Ecto neural progenitor cell (in vitro differentiated cells): ENCODE measurements around the gene TTC21B.

ENCODE experiments used
- DNase-seq: peaks from one replicate; pipeline ENCODE4 v3.0.0-alpha.2; 2018; ENCODE audit warnings: low spot score

Gene TTC21B

DNA sequence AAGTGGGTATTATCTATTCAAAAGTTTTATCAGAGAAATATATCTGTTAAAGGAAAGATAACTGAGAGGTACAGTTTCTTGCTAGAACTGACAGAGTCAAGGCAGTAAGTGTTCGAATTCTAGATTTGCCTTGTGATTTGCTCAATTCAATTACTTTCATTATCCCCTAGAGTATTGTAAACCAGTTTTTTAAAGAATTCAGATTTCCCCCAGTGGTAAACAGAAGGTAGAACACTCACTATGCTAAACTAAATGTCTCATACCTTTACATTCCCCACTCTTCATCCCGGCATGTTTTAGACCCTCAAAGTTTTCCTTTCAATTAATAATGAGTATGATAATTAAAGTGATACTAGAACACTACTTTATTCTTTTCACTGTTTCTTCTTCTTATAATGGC, 28.6 kb downstream of the TTC21B start:
- DNase-seq = no peak

DNA sequence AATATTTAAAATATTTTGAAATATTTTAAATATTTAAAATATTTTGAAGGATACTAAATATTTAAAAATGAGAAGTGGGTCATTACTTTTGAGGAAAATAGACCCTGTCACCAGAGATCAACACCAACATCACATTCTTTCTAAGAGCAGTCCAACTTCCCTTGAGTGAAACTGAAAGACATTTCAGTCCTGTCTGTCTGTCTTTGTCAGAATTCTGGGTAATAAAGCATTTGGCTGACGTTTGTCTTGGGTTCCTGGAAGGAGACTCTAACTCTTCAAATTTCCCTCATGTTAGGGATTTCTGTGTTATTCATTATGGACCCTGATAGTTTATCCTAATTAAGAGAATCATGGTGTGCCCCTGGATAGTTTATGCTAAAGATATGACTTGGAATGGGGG, 32.8 kb downstream of the TTC21B start:
- DNase-seq = no peak

DNA sequence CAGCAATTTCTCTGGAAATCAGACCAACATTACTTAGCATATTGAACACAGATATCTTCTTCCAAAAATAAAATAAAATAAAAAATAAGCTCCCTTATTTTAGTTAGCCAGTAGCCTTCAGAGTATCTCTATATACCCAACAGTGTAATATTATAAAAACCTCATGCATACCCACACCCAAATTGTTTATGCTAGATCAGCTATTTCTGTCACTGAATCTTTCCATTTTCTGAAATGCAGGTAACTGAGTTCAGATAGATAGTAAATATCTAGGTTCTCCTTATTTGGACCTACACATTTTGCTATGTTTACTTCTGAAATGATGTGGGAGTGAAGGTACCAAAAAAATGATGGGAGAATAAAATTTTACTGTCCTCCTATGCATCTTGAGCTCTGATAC, 39.9 kb downstream of the TTC21B start:
- DNase-seq = no peak

DNA sequence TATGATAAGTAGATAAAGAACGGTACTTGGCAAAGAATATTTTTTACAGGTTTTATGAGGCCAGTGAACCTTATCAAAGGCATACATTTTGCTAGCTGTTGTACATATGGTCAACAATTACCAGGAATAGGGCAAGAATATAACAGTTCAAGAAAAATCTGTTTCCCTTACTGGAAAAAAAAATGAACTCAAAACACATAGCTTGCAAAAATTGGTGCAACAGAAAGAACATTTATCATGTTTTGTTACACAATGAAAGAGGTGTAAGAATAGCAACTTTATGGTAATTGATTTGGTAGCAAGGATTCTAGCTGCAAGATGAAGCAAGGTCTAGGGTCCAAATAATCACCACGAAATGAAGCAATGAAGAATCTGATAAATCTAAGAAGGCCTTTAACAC, 41.6 kb downstream of the TTC21B start:
- no peak for DNase-seq

DNA sequence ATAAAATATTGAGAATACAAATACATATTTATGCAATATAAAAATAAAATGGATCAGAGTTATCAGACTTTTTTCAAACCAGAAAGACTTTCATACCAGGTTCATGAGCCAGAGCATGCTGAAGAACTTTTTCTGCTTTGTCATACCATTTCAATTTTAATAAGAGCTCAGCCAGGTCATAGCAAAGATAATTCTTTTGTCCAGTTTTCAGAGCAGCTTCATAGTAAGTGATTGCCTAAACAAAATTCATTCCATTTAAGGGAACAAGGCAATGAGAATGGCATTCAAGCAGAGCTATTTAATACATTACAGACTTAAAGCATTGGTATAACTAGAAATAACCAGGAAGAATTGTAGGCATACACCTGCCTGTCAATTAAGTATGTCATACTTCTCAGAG, 42.3 kb downstream of the TTC21B start:
- DNase-seq = no peak

DNA sequence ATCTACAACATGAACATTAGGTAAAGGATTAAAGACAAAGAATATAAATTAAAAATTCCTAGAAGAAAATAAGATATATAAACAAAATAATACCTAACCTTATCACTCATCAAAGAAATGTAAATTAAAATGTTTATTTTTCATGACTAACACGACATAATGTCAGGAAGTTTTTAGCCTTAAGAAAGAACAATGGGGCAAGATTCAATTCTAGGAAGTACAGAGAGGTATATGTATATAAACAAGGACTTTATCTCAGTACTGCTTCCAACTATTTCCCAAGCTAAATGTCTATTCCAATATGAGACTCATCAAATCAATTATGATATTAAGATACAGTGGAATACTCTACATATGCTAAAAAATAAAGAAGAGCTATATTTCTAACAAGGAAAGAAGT, 44.1 kb downstream of the TTC21B start:
- no peak for DNase-seq

DNA sequence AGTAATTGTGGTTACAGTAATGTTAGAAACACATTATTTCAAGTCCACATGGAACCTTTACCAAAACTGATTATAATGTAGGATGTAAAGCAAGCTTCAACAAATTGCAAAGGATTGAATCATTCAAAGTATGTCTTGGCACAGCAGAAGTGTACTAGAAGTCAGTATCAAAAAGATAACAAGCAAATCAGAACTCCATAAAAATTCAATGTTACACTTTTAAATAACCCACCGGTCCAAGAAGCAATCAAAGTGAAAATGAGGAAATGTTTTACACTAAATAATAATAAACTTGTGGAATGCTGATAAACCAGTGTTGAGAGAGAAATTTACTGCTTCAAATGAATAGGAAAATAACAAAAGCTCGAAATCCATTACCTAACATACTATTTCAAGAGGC, 47.7 kb downstream of the TTC21B start:
- no peak for DNase-seq

DNA sequence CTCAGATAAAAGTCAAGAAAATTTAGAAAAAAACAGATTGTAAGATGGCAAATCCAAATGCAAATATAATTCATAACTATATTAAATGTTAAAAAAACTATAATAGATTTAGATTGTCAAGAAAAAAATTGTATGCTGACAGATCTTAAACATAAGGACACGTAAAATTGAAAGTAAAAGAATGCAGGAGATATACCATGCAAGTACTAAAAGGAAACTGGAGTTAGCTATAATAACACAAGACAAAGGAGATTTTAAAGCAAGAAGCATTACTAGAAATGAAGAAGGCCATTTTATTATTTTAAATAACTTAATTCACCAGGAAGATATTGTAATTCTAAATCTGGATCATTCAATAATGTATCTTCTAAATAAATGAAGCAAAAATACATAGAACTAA, 48.3 kb downstream of the TTC21B start:
- DNase-seq = no peak

DNA sequence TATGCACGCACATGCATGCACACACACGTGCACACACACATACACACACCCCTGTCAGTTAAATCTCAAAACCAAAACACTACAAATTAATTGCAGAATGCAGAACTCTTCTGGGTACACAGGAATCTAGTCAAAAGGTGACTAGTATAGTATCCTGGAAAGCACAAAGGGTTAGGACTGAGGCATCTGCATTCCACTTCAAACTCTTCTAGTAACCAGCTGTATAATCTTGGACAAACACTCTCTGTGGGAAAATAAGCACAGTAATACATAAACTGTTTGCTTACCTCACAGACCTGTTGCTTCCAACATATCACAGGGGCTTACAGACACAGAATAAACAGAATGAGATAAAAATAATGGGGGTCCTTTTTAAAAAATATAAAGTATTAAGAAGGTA, 49.1 kb downstream of the TTC21B start:
- DNase-seq = no peak

DNA sequence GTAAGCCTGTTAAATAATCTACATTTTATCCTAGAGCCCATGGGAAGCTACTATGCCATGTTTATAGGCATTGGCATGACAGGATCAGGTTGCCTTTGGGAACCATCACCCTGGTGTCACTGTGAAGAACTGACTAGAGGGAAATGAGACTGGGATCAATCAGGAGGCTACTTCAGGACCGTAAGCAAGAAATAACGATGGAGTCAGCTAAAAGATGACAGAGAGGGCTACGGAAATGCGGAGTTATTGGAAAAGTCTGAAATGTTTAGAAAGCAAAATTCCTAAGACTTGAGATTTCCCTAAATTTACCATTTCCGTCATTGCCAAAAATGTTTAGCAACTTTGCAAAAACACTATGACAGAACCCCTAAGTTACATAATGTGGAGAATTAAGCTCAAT, 50.2 kb downstream of the TTC21B start:
- DNase-seq = no peak

DNA sequence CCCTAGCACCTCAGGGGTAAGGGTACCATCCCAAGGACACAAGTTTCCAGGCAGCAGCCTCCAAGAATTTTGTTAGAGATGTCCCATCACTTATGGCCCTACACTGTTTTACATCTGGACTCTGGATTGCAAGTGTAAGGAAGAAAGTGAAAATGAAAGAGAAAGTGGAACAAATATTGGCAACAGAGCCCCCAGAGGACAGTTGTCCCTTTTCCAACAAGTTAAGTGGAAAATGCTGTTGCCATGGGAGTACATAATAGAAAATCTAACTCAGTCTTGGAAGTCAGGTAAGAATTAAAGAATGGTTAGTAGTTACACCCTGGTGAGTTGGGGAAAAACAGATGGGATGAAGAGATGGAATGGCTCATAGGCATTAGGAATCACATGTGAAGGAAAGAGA, 50.6 kb downstream of the TTC21B start:
- no peak for DNase-seq

DNA sequence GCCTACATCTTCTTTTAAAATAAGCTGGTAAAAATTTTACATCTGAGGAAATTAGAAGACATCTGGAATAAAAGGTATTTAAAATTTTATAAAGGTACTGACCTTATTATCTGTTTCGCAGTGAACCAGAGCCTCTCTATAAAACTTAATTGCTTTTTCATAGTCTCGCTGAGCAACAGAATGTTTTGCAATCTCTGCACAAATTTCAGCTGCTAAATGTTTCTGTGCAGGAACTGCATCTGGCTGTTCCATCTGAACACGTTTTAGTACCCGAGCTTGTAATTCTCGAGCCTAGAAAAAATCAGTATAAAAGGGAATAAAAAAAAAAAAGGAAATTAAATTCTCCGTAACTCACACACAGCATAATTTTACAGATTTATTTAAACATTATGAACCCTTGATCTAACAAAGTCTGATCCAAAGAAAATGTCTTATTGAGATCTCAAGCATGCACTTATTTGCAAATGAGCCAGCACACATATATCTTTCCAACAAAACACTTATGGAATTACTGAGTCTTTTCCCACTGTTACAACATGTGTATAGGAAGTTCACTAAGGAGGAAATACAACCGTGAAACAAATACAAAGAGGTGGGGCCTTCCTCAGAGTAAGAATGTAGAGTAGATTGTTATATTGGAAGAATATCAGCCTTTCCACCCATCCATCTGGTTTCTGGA, 51.8 kb downstream of the TTC21B start:
- no peak for DNase-seq

DNA sequence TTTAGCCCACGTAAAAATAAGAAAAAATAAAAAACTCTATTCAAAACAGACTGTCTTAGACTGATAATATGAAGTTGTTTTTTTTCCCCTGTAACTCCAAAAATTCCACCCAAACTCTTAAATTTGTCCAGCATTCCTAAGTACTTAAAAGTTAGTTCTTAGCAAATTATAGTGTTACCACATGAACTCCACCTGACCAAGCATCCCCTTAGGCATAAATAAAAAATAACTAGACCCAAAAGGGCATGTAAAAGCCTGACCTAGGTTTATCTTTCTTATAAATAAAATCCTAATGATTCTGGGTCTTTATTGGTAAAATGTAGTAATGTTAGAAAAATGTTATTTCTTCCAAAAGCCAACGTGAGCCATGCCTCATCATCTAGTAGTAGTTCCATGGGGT, 54.3 kb downstream of the TTC21B start:
- no peak for DNase-seq

DNA sequence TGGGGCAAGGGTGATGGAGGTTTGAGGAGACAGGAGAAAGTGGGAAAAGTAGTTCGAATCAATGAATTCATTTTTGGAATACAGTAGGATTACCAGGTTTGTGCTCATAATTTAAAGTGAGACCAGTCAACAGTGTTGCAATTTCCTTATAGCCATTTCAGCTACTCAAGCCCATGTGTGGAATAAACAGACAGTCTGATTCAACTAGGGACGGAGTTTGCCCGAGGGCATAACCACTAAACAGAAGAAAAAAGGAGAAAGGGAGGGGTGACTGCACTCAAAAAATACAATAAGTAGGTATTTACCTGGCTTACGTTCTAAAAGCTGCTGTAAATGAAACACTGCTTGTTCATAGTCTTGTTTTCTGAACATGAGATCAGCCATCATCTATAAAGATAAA, 55.2 kb downstream of the TTC21B start:
- no peak for DNase-seq

DNA sequence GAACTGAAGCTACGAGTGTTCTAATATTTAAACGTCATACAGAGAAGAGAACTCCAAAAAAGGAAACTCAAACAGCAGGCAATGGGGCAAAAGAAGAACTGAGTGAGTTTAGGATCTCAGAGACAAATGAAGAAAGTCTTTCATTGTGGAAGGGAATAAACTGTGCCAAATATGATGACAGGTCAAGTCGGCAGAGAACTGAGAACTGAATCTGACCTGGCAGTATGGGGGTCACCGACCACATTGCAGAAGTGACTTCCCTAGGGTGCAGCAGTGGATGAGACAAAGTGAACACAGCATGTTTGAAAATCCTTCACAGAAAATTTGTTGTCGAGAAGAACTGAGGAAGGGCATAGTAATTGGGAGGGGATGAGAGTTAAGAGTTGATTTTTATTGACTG, 55.9 kb downstream of the TTC21B start:
- no peak for DNase-seq

DNA sequence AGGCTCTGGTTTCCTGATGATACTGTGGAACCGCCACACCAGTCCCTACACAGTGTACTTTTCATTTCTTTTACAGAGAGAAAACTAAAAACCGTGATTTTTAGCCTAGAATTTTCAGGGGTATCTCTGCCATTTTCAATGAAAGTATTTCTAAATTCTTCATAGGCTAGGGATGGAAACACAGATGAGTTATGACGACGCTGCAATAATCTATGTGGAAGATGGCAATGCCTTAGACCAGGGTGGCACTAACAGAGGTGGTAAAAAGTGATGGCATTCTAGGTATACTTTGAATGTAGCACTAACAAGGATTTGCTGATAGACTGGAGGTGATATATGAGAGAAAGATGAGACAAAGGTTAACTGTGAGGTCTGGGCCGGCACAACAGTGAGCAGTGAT, 56.5 kb downstream of the TTC21B start:
- no peak for DNase-seq

DNA sequence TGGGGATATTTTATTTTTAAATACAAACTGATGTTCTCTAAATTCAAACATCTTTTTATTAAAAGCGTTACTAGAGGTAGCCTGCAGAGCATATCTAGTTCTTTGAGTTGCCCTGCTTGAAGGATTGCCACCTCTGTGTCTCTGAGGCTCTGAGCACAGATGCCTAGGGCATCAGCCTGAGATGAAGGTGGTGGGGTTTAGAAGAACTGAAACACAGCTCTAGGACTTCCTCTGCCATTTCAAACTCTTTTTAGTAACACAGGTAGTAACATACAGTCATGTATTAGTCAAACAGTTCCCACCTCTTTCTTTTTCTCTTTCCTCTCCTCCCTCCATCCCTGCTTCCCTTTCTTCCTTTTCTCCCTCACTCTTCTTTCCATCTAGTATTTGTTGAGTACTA, 57.6 kb downstream of the TTC21B start:
- DNase-seq = no peak

DNA sequence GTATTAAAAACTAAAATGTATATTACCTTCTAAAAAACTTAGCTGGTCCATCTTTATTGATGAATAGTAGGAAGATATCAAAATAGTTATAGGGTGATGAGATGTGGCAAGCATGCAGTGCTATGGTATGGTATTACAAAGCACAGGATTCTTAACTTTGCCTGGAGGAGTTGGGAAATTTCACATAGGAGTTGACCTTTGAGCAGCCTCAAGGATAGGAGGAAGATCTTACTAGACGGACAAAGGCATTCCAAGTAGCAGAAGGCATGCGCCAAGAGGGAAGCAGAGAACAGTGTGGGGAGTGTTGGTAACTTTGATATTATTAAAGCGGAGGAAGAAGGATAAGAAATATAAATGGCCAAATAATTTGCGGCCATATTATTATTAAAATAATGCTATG, 60.0 kb downstream of the TTC21B start:
- DNase-seq = no peak

DNA sequence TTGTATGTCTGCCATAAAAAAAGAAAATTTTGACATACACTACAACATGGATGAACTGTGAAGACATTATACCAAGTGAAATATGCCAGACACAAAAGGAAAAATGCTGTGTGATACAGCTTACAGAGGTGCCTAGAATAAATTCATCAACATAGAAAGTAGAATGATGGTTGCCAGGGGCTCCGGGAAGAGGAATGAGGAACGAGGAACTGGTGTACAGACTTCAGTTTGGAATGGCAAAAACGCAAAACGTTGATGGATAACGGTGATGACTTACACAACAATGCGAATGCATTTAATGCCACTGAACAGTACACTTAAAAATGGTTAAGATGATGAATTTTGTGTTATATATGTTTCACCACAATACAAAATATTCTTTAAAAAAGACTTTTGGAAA, 61.0 kb downstream of the TTC21B start:
- DNase-seq = no peak

DNA sequence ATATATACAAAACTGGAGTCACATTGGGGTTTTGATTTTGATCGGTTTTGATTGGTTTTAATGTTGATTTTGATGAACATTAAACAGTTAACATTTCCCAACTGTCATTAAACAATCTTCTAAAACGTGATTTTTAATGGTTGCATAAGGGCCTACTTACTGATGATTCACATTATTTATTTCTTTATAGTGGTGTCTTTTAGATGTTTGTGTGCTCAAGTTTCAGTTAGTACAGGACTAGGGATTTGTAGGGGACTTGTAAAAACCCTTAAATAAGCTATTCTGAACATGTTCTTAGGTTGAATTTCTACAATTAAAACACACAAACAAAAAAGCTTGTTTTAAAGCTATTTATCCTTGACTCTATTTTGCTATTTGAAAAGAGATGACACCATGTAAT, 61.6 kb downstream of the TTC21B start:
- no peak for DNase-seq

DNA sequence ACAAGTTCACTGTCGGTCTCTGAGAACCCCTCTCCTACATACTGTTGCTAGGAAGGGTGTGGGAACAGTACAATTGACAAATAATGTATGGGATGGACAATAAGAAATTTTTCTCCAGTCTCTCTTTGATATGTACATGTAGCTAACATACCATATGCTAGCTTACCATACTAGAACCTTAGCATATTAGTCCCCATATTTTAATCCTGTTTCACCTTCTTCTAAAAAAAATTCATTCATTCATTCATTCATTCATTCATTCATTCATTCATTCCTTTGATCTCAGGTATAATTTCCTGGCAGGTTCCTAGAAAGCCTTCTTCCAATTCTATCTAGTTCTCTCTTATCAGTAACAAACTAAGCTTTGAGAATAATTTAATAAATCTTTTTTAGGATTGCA, 62.2 kb downstream of the TTC21B start:
- DNase-seq = no peak

DNA sequence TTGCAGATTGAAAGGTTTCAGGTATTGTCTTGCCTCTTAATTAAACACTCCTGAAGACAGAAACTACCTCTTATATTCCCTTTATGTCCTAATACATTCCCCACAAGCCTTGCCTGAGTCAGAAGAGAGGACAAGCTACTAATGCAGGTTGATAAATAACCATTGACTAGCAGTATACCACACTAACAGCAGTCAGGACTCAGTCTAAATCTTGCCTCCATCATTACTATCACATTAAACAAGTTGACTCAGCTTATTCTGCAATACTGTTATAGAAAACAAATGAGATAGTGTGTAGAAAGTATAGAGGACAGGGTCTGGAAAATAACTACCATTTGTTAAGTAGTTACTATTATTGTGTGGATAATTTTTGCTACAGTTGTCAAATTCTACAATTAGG, 63.8 kb downstream of the TTC21B start:
- no peak for DNase-seq

DNA sequence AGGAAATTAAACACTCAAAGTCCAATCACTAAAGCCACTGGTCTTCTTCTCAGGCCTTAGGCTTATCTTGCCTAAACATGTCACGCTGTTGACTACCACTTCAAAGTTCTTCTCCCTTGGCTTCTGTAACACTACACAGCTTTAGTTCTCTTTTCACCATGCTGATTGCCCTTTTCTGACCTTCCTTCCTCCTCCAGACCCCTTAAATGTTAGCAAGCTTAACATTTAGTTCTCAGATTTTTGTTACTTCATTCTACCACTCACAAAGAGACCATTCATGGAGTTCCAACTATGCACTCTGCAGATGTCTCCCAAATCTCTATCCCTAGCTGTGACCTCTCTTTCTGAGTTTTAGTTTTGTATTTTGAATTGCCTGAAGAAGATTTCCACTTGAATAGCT, 64.4 kb downstream of the TTC21B start:
- no peak for DNase-seq

DNA sequence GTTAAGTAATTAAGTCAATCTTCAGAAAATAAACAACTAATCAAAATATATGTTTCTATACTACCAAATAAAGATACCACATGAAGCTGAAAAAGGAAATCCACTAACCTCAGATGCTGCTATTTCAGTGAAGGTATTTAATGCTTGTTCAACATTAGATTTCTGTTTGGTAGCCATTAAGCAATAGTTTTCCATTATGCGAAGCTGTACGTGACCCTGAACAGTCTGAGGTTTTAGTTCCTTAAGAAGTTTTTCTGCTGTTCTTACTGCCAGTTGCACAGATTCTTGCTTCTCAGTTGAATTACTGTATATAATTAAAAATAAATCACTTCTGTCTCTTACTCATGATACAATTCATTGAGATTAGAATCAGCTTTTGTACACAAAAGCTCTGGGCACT, 65.4 kb downstream of the TTC21B start:
- DNase-seq = no peak
